Keratinocyte (primary cell): ENCODE measurements around the gene CDH9. TPM values are rescaled to one million over a fixed set of nuclear protein-coding genes. Genes with fewer than 3 reads are reported as not detected.

Experiments
- DNase-seq: peaks from one replicate; pipeline ENCODE4 v3.0.0-alpha.2; 2011; ENCODE audit warnings: low read depth, missing footprints, low spot score
- FAIRE-seq: peaks from 2 replicates; lab custom pipeline; 2011; peaks lifted over from hg19 to GRCh38; lab: Jason Lieb, UNC
- H2AFZ ChIP-seq: 2 replicates; pipeline ENCODE4 v1.6.0; 2012; ENCODE audit warnings: low read length, control low read depth, inconsistent platforms; ENCODE audit not compliant: control insufficient read depth
- H3K27ac ChIP-seq: 2 replicates; pipeline ENCODE4 v1.5.1; 2011; ENCODE audit warnings: low read length; ENCODE audit not compliant: control insufficient read depth, insufficient read depth
- H3K27me3 ChIP-seq: 3 replicates; pipeline ENCODE4 v1.6.0; 2011; ENCODE audit warnings: low read length; ENCODE audit not compliant: control insufficient read depth, insufficient read depth; ENCODE audit errors: extremely low read depth
- H3K36me3 ChIP-seq, 2 experiments: 2 replicates in 1 of 2; 3 replicates in 1 of 2; pipeline ENCODE4 v1.5.1; 2011; ENCODE audit warnings: low read length in 2 of 2, mild to moderate bottlenecking in 1 of 2; ENCODE audit not compliant: control insufficient read depth in 2 of 2, insufficient read depth in 2 of 2; ENCODE audit errors: extremely low read depth in 1 of 2
- H3K4me1 ChIP-seq: 3 replicates; pipeline ENCODE4 v1.5.1; 2011; ENCODE audit warnings: low read length; ENCODE audit not compliant: control insufficient read depth, insufficient read depth; ENCODE audit errors: extremely low read depth
- H3K4me2 ChIP-seq: 3 replicates; pipeline ENCODE4 v1.6.0; 2011; ENCODE audit warnings: low read depth, low read length; ENCODE audit not compliant: control insufficient read depth, insufficient read depth; ENCODE audit errors: extremely low read depth
- H3K4me3 ChIP-seq, 3 experiments: fragments of 200-600 bp in 1 of 3; sonication (generic) in 1 of 3; 2 replicates in 2 of 3; 3 replicates in 1 of 3; pipeline ENCODE4 v1.5.1; 2011 to 2016; ENCODE audit warnings: low read length in 3 of 3, mild to moderate bottlenecking in 3 of 3, control low read depth in 2 of 3, inconsistent platforms in 1 of 3, low read depth in 1 of 3, mixed read lengths in 1 of 3, mixed run types in 1 of 3, moderate library complexity in 1 of 3; ENCODE audit not compliant: control insufficient read depth in 2 of 3, insufficient read depth in 2 of 3; ENCODE audit errors: extremely low read depth in 1 of 3
- H3K79me2 ChIP-seq: 2 replicates; pipeline ENCODE4 v1.6.0; 2012; ENCODE audit warnings: low read length; ENCODE audit not compliant: control insufficient read depth, insufficient read depth
- H3K9ac ChIP-seq: 3 replicates; pipeline ENCODE4 v1.6.0; 2011; ENCODE audit warnings: low read length; ENCODE audit not compliant: control insufficient read depth, insufficient read depth; ENCODE audit errors: extremely low read depth
- H3K9me1 ChIP-seq: 3 replicates; pipeline ENCODE4 v1.6.0; 2011; ENCODE audit warnings: low read length; ENCODE audit not compliant: control insufficient read depth, insufficient read depth; ENCODE audit errors: extremely low read depth
- H3K9me3 ChIP-seq: 2 replicates; pipeline ENCODE4 v1.5.1; 2012; ENCODE audit warnings: low read depth, low read length; ENCODE audit not compliant: control insufficient read depth
- H4K20me1 ChIP-seq: 3 replicates; pipeline ENCODE4 v1.6.0; 2011; ENCODE audit warnings: low read length; ENCODE audit not compliant: control insufficient read depth, insufficient read depth; ENCODE audit errors: extremely low read depth
- CTCF ChIP-seq, 3 experiments: IDR thresholded peaks in 1 of 3; conservative IDR thresholded peaks in 1 of 3; optimal IDR thresholded peaks in 1 of 3; 2 replicates in 2 of 3; 3 replicates in 1 of 3; pipeline versions ENCODE3 to v1.5.1; 2011; ENCODE audit warnings: low read length in 3 of 3, mild to moderate bottlenecking in 3 of 3, moderate library complexity in 2 of 3, control low read depth in 1 of 3, inconsistent platforms in 1 of 3; ENCODE audit not compliant: insufficient read depth in 2 of 3; ENCODE audit errors: extremely low read depth in 1 of 3
- EZH2 ChIP-seq: IDR thresholded peaks from one replicate; pipeline ENCODE4 v1.6.1; 2012; ENCODE audit warnings: inconsistent platforms, mild to moderate bottlenecking, low read length, moderate library complexity
- dilution Hi-C: fragments of 300-500 bp; cut with MboI; formaldehyde crosslinking; loops from one replicate; pipeline ENCODE4 v1.7.0; 2020; ENCODE audit warnings: low sequenced_read_pairs; ENCODE audit not compliant: extremely low pct_ligation_motif_present
- polyA plus RNA-seq, 5 experiments: library from polyadenylated mRNA; depleted of rRNA in 3 of 5; stranded (reverse) in 3 of 5; stranded (forward) in 1 of 5; unstranded in 1 of 5; fragments of >200 nt; gene quantifications; 1 replicate in 1 of 5; 2 replicates in 3 of 5; 3 replicates in 1 of 5; pipeline versions ENCODE4 v1.2.1 to v1.2.3, GENCODE V29; 2011 to 2012; ENCODE audit warnings: missing spikeins in 2 of 5, low read depth in 1 of 5, low replicate concordance in 1 of 5

The CDH9 gene
- polyA plus RNA-seq, 1 donor (not counting 4 experiments of a cell fraction or from before 2014, with no cell fraction given) = not detected

DNA sequence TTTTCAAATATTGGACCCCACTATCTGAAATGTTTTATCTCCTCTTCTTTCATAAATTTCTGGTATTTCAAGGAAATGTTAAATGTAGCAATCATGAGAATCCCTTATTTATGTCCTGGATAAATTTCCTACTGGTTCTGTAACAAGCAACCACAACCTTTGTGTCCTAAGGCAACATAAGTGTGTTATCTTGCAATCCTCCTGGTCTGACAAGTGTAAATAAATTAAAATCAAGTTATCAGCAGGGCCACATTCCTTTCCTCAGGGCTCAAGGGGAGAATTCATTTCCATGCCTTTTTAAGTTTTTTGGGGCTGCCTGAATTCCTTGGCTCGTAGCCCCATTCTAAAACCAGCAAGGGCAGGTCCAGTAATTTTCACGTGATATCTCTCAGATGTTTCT, 83.2 kb downstream of the CDH9 start:
- no peak for DNase-seq
- Histone ChIP-seq H3K4me1 (no peaks in the 10 kb centered on the region), H3K27me3 (no peaks in the 10 kb centered on the region), H3K36me3 (no peaks in the 10 kb centered on the region), H3K4me2 (no peak overlapping the region), H2AFZ (no peak overlapping the region), H3K9ac (no peak overlapping the region), H3K9me1 (no peaks in the 10 kb centered on the region), H4K20me1 (no peaks in the 10 kb centered on the region), H3K9me3 (no peaks in the 10 kb centered on the region), H3K79me2 (no peaks in the 10 kb centered on the region), H3K27ac (no peak overlapping the region), H3K4me3 (no peak overlapping the region)
- TF ChIP-seq EZH2 = no peak
- TF ChIP-seq CTCF (optimal IDR thresholded peaks at IDR 0.05 in 1 of 3, IDR thresholded peaks at IDR 0.05 in 1 of 3, conservative IDR thresholded peaks at IDR 0.05 in 1 of 3; ENCODE audit: extremely low read depth in 1 of 3, insufficient read depth in 2 of 3, low read length in 3 of 3) = no peak
- dilution Hi-C loops = no loop called here
- no peak for FAIRE-seq

- no peak for FAIRE-seq
- no peak overlapping the region for H3K4me3 ChIP-seq
- no peak overlapping the region for H2AFZ ChIP-seq
- TF ChIP-seq CTCF (optimal IDR thresholded peaks at IDR 0.05 in 1 of 3, IDR thresholded peaks at IDR 0.05 in 1 of 3, conservative IDR thresholded peaks at IDR 0.05 in 1 of 3; ENCODE audit: extremely low read depth in 1 of 3, insufficient read depth in 2 of 3, low read length in 3 of 3) = no peak
- no peak for TF ChIP-seq EZH2
- H3K9me1 ChIP-seq = no peaks in the 10 kb centered on the region
- no peak overlapping the region for H3K27ac ChIP-seq
- no peaks in the 10 kb centered on the region for H4K20me1 ChIP-seq
- no peak for DNase-seq
- H3K9ac ChIP-seq = no peak overlapping the region
- no peaks in the 10 kb centered on the region for H3K9me3 ChIP-seq
- no peaks in the 10 kb centered on the region for H3K27me3 ChIP-seq
- H3K79me2 ChIP-seq = no peaks in the 10 kb centered on the region
- no peaks in the 10 kb centered on the region for H3K4me1 ChIP-seq
- H3K4me2 ChIP-seq = no peak overlapping the region
- no peaks in the 10 kb centered on the region for H3K36me3 ChIP-seq
- dilution Hi-C loops = no loop called here
Measured at GRCh38 chr5:26948921-26949320, 89.5 kb downstream of the CDH9 start.
